ENCODE data around the gene TPD52L1. TPM values are rescaled to one million over a fixed set of nuclear protein-coding genes. Genes with fewer than 3 reads are reported as not detected.

Gene TPD52L1
- total and polyA plus RNA-seq, 10 of the 15 experiments (the other 5 are each of a cell fraction or from before 2014, with no cell fraction given): 0.03 to 2.6 (median 0.16) TPM; not detected in 3

DNA sequence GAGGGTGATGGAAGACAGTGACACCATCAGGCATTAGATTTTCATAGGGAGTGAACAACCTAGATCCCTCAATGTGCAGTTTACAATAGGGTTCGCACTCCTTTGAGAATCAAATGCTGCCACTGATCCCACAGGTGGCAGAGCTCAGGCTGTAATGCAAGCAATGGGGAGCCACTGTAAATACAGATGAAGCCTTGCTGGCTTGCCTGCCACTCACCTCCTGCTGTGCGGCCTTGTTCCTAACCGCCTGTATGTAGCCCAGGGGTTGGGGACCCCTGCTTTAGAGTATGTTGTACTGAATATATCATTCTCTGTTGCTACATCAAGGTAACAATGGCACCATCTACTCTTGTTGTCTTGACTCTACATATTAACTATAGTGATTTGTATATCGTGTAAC, 37.1 kb downstream of the TPD52L1 start:
- in situ Hi-C loops (cut with MboI) (no loop called here), intact Hi-C loops (cut with micrococcal nuclease; ENCODE audit: unreplicated experiment) (loop anchor here (5.0 to 10.0 kb wide), 2 partner anchors 122 to 574 kb away; no protein-coding TSS in a partner anchor)
- RAD21 ChIA-PET (ENCODE audit: unreplicated experiment): no interaction called here
- Histone ChIP-seq H3K9me3 (replicated peaks; ENCODE audit: control insufficient read depth, insufficient read depth, low read length) (no peaks in the 10 kb centered on the region), H3K4me1 (ENCODE audit: control insufficient read depth, insufficient read depth, low read length) (no peaks in the 10 kb centered on the region), H3K9ac (ENCODE audit: control insufficient read depth, insufficient read depth, low read length) (no peak overlapping the region), H2AFZ (ENCODE audit: control insufficient read depth, low read depth, low read length) (no peak overlapping the region), H3K27ac (ENCODE audit: control insufficient read depth, insufficient read depth) (no peak overlapping the region), H3K4me2 (ENCODE audit: control insufficient read depth, insufficient read depth) (no peak overlapping the region), H3K27me3 (replicated peaks in 1 of 2; ENCODE audit: control insufficient read depth in 2 of 2, insufficient read depth in 2 of 2, low read length in 1 of 2) (no peaks in the 10 kb centered on the region), H3K4me3 (no peak overlapping the region), H3K79me2 (ENCODE audit: control insufficient read depth, insufficient read depth, low read length) (no peaks in the 10 kb centered on the region), H3K36me3 (ENCODE audit: control insufficient read depth in 2 of 2, insufficient read depth in 2 of 2, low read length in 1 of 2) (no peaks in the 10 kb centered on the region), H4K20me1 (ENCODE audit: control insufficient read depth, insufficient read depth) (no peaks in the 10 kb centered on the region)
- 43% methylated on average over 4 of the region's 4 CpGs for WGBS (ENCODE audit: insufficient coverage, insufficient replicate concordance, low lambda C conversion rate, missing lambda C conversion rate)
- ATAC-seq: no peak
- POLR2A ChIA-PET: no interaction called here
- no TSS peak for BruUV-seq (replicated peaks)
- SMC1A ChIA-PET (ENCODE audit: uncharacterized antibody, unreplicated experiment): no interaction called here
- DNase-seq (ENCODE audit: low read depth, low spot score): no peak
- no peak for FAIRE-seq
- CTCF ChIA-PET: interaction anchor here (0.7 to 4.2 kb wide), 6 partner anchors 13 to 313 kb away, joined by 3 to 31 read pairs (median 3); no protein-coding TSS in a partner anchor
- TF ChIP-seq SREBF1 (IDR thresholded peaks at IDR 0.05; ENCODE audit: low read length): no peak
- TF ChIP-seq PBX3 (IDR thresholded peaks at IDR 0.05; ENCODE audit: insufficient replicate concordance, low read depth, low read length): no peak
- TF ChIP-seq IRF5 (IDR thresholded peaks at IDR 0.05; ENCODE audit: borderline replicate concordance): no peak
- TF ChIP-seq, protein P1, sequence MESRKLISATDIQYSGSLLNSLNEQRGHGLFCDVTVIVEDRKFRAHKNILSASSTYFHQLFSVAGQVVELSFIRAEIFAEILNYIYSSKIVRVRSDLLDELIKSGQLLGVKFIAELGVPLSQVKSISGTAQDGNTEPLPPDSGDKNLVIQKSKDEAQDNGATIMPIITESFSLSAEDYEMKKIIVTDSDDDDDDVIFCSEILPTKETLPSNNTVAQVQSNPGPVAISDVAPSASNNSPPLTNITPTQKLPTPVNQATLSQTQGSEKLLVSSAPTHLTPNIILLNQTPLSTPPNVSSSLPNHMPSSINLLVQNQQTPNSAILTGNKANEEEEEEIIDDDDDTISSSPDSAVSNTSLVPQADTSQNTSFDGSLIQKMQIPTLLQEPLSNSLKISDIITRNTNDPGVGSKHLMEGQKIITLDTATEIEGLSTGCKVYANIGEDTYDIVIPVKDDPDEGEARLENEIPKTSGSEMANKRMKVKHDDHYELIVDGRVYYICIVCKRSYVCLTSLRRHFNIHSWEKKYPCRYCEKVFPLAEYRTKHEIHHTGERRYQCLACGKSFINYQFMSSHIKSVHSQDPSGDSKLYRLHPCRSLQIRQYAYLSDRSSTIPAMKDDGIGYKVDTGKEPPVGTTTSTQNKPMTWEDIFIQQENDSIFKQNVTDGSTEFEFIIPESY (IDR thresholded peaks at IDR 0.05): no peak
- no peak for TF ChIP-seq TARDBP (IDR thresholded peaks at IDR 0.05; ENCODE audit: borderline replicate concordance)
- TF ChIP-seq NR2C2 (IDR thresholded peaks at IDR 0.05; ENCODE audit: borderline replicate concordance, control insufficient read depth, insufficient read length, low read depth): no peak
- no peak for TF ChIP-seq CEBPB (IDR thresholded peaks at IDR 0.05; ENCODE audit: borderline replicate concordance in 1 of 2, low read depth in 2 of 2, low read length in 2 of 2)
- no peak for TF ChIP-seq CBFB (IDR thresholded peaks at IDR 0.05; ENCODE audit: low read depth)
- TF ChIP-seq IRF3 (IDR thresholded peaks at IDR 0.05): no peak
- TF ChIP-seq NFXL1 (IDR thresholded peaks at IDR 0.05; ENCODE audit: borderline replicate concordance): no peak
- TF ChIP-seq IKZF1 (conservative IDR thresholded peaks at IDR 0.05): no peak
- no peak for TF ChIP-seq TCF12 (IDR thresholded peaks at IDR 0.05; ENCODE audit: low read depth, low read length)
- no peak for TF ChIP-seq NBN (IDR thresholded peaks at IDR 0.05)
- no peak for TF ChIP-seq MTA2 (IDR thresholded peaks at IDR 0.05; ENCODE audit: low read depth)
- TF ChIP-seq MYB (IDR thresholded peaks at IDR 0.05; ENCODE audit: borderline replicate concordance, low read depth, low read length): no peak
- TF ChIP-seq ATF7 (IDR thresholded peaks at IDR 0.05; ENCODE audit: low read depth): no peak

Data from GM12878 (cell line).